Gastroesophageal sphincter (tissue), 4 donors: ENCODE measurements around the gene OAS3. TPM values are rescaled to one million over a fixed set of nuclear protein-coding genes. Genes with fewer than 3 reads are reported as not detected.

Source experiments
- ATAC-seq: fragments of 150-250 bp; one replicate; pipeline ENCODE4 v1.9.1; 2016; ENCODE audit warnings: mild to moderate bottlenecking, moderate library complexity
- H3K27ac ChIP-seq, 4 donors: fragments of 200-600 bp; sonication (generic) in 3 of 4; 1 replicate in 3 of 4; 2 replicates in 1 of 4; pipeline ENCODE4 v1.5.1; 2016 to 2019
- H3K27me3 ChIP-seq: fragments of 200-600 bp; sonication (generic); one replicate; pipeline ENCODE4 v1.5.1; 2019
- H3K36me3 ChIP-seq, 2 donors: fragments of 200-600 bp; sonication (generic); one replicate each; pipeline ENCODE4 v1.5.1; 2019; ENCODE audit warnings: control low read depth in 1 of 2
- H3K4me1 ChIP-seq, 3 donors: fragments of 200-600 bp; sonication (generic); 1 replicate in 2 of 3; 2 replicates in 1 of 3; pipeline ENCODE4 v1.5.1; 2016 to 2019; ENCODE audit warnings: control low read depth in 2 of 3
- H3K4me3 ChIP-seq, 2 donors: fragments of 200-600 bp; sonication (generic); one replicate each; pipeline ENCODE4 v1.5.1; 2019; ENCODE audit warnings: mild to moderate bottlenecking in 1 of 2, moderate library complexity in 1 of 2
- H3K9me3 ChIP-seq, 3 donors: fragments of 200-600 bp; sonication (generic); one replicate each; pipeline ENCODE4 v1.5.1; 2017 to 2019; ENCODE audit warnings: control low read depth in 2 of 3
- CTCF ChIP-seq, 4 experiments: fragments of 200-600 bp in 2 of 4; fragments of 450-650 bp in 2 of 4; sonication (generic) in 1 of 4; IDR thresholded peaks; one replicate each; pipeline ENCODE4 v1.5.1; 2017 to 2019; ENCODE audit warnings: antibody characterized with exemption in 4 of 4, mild to moderate bottlenecking in 2 of 4, moderate library complexity in 2 of 4
- EP300 ChIP-seq: sonication (generic); formaldehyde crosslinking; IDR thresholded peaks from one replicate; pipeline ENCODE4 v1.6.1; 2017; ENCODE audit warnings: antibody characterized with exemption, mild to moderate bottlenecking
- POLR2A ChIP-seq, 2 donors: fragments of 450-650 bp; IDR thresholded peaks; one replicate each; pipeline ENCODE4 v1.6.1; 2017; ENCODE audit warnings: antibody characterized with exemption in 2 of 2, mild to moderate bottlenecking in 2 of 2, moderate library complexity in 1 of 2
- POLR2AphosphoS5 ChIP-seq: sonication (generic); formaldehyde crosslinking; IDR thresholded peaks from one replicate; pipeline ENCODE4 v1.6.1; 2017; ENCODE audit warnings: antibody characterized with exemption
- WGBS, 2 donors: methylation state at CpG; one replicate each; pipeline ENCODE4 v1.1.5; 2018; ENCODE audit warnings: low coverage in 1 of 2; 5-methylcytosine and 5-hydroxymethylcytosine counted together
- total RNA-seq, 4 donors: library from RNA; depleted of rRNA; stranded (reverse); fragments of >200 nt; gene quantifications; one replicate each; pipeline ENCODE4 v1.1.0, GENCODE V29; 2016

OAS3 gene
- total RNA-seq, 4 donors from 2014 or later = 3.5 to 10.2 (median 7.2) TPM

GRCh38 chr12:112929715-112930114 lies 8.6 kb upstream of the OAS3 start:
- no peaks in the 10 kb centered on the region for H3K27me3 ChIP-seq
- H3K36me3 ChIP-seq = no peaks in the 10 kb centered on the region
- no peak overlapping the region for H3K4me3 ChIP-seq
- TF ChIP-seq CTCF (IDR thresholded peaks at IDR 0.05) (no peak), POLR2AphosphoS5 (no peak), POLR2A (IDR thresholded peaks at IDR 0.05) (no peak), EP300 (no peak)
- H3K4me1 ChIP-seq = no peaks in the 10 kb centered on the region
- peaks cover 0 to 14% (median 0%) of the 10 kb centered on the region in 3 donors for H3K9me3 ChIP-seq
- ATAC-seq = no peak
- 100% methylated on average over 2 of the region's 3 CpGs for WGBS, 2 donors
- H3K27ac ChIP-seq = no peak overlapping the region

DNA sequence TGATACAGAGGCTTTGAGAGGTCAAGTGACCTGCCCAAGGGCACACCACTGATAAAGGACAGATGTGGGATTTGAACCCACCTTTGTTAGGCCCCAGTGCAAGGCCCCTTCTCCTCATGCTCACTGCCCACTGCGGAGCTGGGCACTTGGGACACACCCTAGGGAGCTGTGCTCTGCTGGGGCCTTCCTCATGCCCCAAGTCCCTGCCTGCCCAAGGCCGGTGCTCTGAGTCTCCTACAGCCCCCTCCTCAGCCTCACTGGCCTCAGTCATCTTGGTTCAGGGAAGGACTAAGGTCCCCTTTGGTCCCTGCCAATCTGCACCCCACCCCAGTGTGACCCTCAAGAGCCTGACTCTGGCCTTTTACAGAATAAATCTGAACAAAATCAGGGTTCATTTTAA lies 7.9 kb upstream of the OAS3 start:
- H3K9me3 ChIP-seq = peaks cover 0 to 14% (median 0%) of the 10 kb centered on the region in 3 donors
- TF ChIP-seq CTCF (IDR thresholded peaks at IDR 0.05) (no peak), EP300 (no peak), POLR2A (IDR thresholded peaks at IDR 0.05) (no peak), POLR2AphosphoS5 (no peak)
- H3K36me3 ChIP-seq = no peaks in the 10 kb centered on the region
- no peaks in the 10 kb centered on the region for H3K27me3 ChIP-seq
- no peak for ATAC-seq
- H3K27ac ChIP-seq = no peak overlapping the region
- no peaks in the 10 kb centered on the region for H3K4me1 ChIP-seq
- H3K4me3 ChIP-seq = no peak overlapping the region
- WGBS, 2 donors = no CpG with 5 or more reads among the region's 2 CpGs

- no peaks in the 10 kb centered on the region for H3K4me1 ChIP-seq
- H3K27me3 ChIP-seq = no peaks in the 10 kb centered on the region
- no peaks in the 10 kb centered on the region for H3K36me3 ChIP-seq
- no peak overlapping the region for H3K27ac ChIP-seq
- TF ChIP-seq POLR2AphosphoS5 (no peak), CTCF (IDR thresholded peaks at IDR 0.05) (no peak), POLR2A (IDR thresholded peaks at IDR 0.05) (no peak), EP300 (no peak)
- 34 to 75% methylated on average over 2 to 3 of the region's 6 CpGs for WGBS, 2 donors
- H3K9me3 ChIP-seq = peaks cover 0 to 9% (median 0%) of the 10 kb centered on the region in 3 donors
- no peak for ATAC-seq
- H3K4me3 ChIP-seq = no peak overlapping the region
Measured at GRCh38 chr12:112932485-112933128, 5.7 kb upstream of the OAS3 start.

DNA sequence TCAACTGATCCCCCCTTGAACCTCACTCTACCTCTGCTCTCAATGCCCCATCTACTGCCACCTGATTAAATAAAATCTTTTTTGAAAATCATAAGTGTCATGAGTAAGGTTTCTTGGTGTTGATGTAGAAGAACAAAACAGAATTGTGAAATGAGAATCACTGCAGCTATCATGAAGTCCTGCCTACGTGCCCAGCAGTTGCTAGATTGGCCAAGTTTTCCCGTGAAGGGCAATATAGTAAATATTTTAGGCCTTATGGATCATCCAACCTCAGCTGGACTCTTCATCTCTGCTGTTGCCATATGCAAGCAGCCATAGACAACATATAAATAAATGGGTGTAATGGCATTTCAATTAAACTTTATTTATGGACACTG lies 5.2 kb upstream of the OAS3 start:
- H3K27me3 ChIP-seq = no peaks in the 10 kb centered on the region
- H3K9me3 ChIP-seq = peaks cover 0 to 4% (median 0%) of the 10 kb centered on the region in 3 donors
- TF ChIP-seq POLR2A (IDR thresholded peaks at IDR 0.05) = no peak
- no peak for TF ChIP-seq POLR2AphosphoS5
- no peak for TF ChIP-seq EP300
- WGBS, 2 donors = 68 to 92% methylated on average over 2 of the region's 2 CpGs
- no peaks in the 10 kb centered on the region for H3K36me3 ChIP-seq
- ATAC-seq = no peak
- H3K4me1 ChIP-seq = no peaks in the 10 kb centered on the region
- no peak overlapping the region for H3K4me3 ChIP-seq
- no peak overlapping the region for H3K27ac ChIP-seq

- Histone ChIP-seq H3K9me3 (no peaks in the 10 kb centered on the region), H3K27me3 (no peaks in the 10 kb centered on the region), H3K36me3 (no peaks in the 10 kb centered on the region), H3K4me1 (peaks cover 3 to 19% (median 9%) of the 10 kb centered on the region in 3 donors), H3K4me3 (no peak overlapping the region), H3K27ac (no peak overlapping the region)
- no peak for ATAC-seq
- TF ChIP-seq EP300 (no peak), CTCF (IDR thresholded peaks at IDR 0.05) (no peak), POLR2AphosphoS5 (no peak), POLR2A (IDR thresholded peaks at IDR 0.05) (no peak)
- WGBS, 2 donors = 83% methylated on average over 1 of the region's 1 CpG; no CpG with 5 or more reads in 1 of the 2 donors
Measured at GRCh38 chr12:112936264-112936663, 2.0 kb upstream of the OAS3 start.
